ENCODE results near the gene PPP1R3E.

GRCh38 chr14:23299211-23299957, 3.3 kb downstream of the PPP1R3E start:
- TF ChIP-seq CTCF (IDR thresholded peaks at IDR 0.05) (peak in 3 of 6 experiments; percentile 19 to 51 (median 26)), POLR2A (IDR thresholded peaks at IDR 0.05) (no peak)
